Esophagus muscularis mucosa (tissue), 4 donors: ENCODE measurements around the gene PLA2G4D.

Experiments
- EP300 ChIP-seq: sonication (generic); formaldehyde crosslinking; IDR thresholded peaks from one replicate; pipeline ENCODE4 v1.6.1; 2017; ENCODE audit warnings: antibody characterized with exemption
- POLR2A ChIP-seq: fragments of 450-650 bp; IDR thresholded peaks from one replicate; pipeline ENCODE4 v1.6.1; 2017; ENCODE audit warnings: antibody characterized with exemption, moderate library complexity, mild to moderate bottlenecking, low read depth
- TF ChIP-seq, protein P1 (sequence below), 3 experiments: fragments of 200-600 bp in 2 of 3; fragments of 450-650 bp in 1 of 3; sonication (generic) in 2 of 3; IDR thresholded peaks; one replicate each; pipeline ENCODE4 v1.5.1; 2017 to 2019; ENCODE audit warnings: antibody characterized with exemption in 3 of 3, mild to moderate bottlenecking in 2 of 3, moderate library complexity in 1 of 3

DNA sequence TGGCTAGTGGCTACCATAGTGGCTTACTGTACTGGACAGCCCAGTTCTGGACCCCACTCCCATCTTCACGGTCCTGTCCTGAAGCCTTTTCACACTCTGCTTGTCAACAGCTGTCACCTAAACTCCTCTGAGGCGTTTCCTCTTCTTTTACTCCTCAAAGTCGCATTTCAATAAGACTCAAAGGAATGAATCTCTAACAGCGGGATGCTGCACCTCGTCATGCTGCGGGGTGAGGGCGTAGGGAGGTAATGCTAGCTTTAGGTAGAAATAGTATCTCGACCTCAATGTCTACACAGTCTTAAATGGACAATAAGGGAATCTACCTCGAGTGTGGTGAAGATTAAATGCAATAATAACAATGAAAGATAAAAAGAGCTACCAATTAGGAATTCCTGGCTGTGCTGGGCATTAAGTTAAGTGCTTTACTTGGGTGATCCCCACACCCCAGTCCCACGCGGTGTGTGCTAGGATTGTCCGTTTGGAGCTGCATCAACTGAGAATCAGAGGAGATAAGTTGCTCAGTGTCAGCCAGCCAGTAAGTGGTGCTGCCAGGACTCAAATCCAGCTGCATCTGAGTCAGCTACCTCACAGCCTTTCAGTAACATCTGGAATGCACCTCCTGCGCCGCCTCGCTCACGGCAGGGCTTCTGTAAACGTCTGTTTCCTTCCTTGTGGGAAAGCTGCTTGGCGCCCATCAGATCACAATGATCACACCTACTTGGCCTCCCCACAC is 14.0 kb downstream of the PLA2G4D start:
- TF ChIP-seq, protein P1, sequence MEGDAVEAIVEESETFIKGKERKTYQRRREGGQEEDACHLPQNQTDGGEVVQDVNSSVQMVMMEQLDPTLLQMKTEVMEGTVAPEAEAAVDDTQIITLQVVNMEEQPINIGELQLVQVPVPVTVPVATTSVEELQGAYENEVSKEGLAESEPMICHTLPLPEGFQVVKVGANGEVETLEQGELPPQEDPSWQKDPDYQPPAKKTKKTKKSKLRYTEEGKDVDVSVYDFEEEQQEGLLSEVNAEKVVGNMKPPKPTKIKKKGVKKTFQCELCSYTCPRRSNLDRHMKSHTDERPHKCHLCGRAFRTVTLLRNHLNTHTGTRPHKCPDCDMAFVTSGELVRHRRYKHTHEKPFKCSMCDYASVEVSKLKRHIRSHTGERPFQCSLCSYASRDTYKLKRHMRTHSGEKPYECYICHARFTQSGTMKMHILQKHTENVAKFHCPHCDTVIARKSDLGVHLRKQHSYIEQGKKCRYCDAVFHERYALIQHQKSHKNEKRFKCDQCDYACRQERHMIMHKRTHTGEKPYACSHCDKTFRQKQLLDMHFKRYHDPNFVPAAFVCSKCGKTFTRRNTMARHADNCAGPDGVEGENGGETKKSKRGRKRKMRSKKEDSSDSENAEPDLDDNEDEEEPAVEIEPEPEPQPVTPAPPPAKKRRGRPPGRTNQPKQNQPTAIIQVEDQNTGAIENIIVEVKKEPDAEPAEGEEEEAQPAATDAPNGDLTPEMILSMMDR (IDR thresholded peaks at IDR 0.05) = no peak
- TF ChIP-seq EP300 = no peak
- no peak for TF ChIP-seq POLR2A
